Endothelial cell (in vitro differentiated cells): ENCODE measurements around the gene ELP4. TPM values are rescaled to one million over a fixed set of nuclear protein-coding genes. Genes with fewer than 3 reads are reported as not detected.
A peak's percentile ranks its signal among the peaks of the same experiment; 100 is the strongest.

ENCODE experiments used
- DNase-seq: peaks from one replicate; pipeline ENCODE4 v3.0.0; 2021; ENCODE audit warnings: low spot score
- H3K27ac Mint-ChIP-seq: one replicate; pipeline ENCODE4 v1.8.0; 2021; ENCODE audit warnings: mixed read lengths, inconsistent platforms; ENCODE audit not compliant: unreplicated experiment
- H3K27me3 Mint-ChIP-seq: one replicate; pipeline ENCODE4 v1.8.0; 2021; ENCODE audit warnings: mild to moderate bottlenecking, moderate library complexity, mixed read lengths, inconsistent platforms; ENCODE audit not compliant: unreplicated experiment
- H3K36me3 Mint-ChIP-seq: one replicate; pipeline ENCODE4 v1.8.0; 2021; ENCODE audit warnings: mild to moderate bottlenecking, low read depth, mixed read lengths, inconsistent platforms; ENCODE audit not compliant: unreplicated experiment
- H3K4me1 Mint-ChIP-seq: one replicate; pipeline ENCODE4 v1.8.0; 2021; ENCODE audit warnings: mild to moderate bottlenecking, mixed read lengths, inconsistent platforms; ENCODE audit not compliant: unreplicated experiment
- H3K4me3 Mint-ChIP-seq: one replicate; pipeline ENCODE4 v1.8.0; 2021; ENCODE audit warnings: mild to moderate bottlenecking, mixed read lengths, inconsistent platforms; ENCODE audit not compliant: unreplicated experiment
- H3K9me3 Mint-ChIP-seq: one replicate; pipeline ENCODE4 v1.8.0; 2021; ENCODE audit warnings: mixed read lengths, inconsistent platforms; ENCODE audit not compliant: unreplicated experiment
- total RNA-seq: library from RNA; stranded (reverse); fragmentation: NEBNext Ultra II Directional; extraction: Animal tissue kit (Norgen Biotek cat#: 25700); gene quantifications from one replicate; pipeline ENCODE4 v1.2.1, GENCODE V29; 2021; ENCODE audit not compliant: unreplicated experiment
- TF ChIP-seq, protein P1 (sequence below): fragments of 200-600 bp; sonication (generic); IDR thresholded peaks from one replicate; pipeline ENCODE4 v1.5.0; 2021; ENCODE audit warnings: antibody characterized with exemption; ENCODE audit not compliant: unreplicated experiment

ELP4 gene
- total RNA-seq, 1 donor from 2014 or later: 9.5 TPM

DNA sequence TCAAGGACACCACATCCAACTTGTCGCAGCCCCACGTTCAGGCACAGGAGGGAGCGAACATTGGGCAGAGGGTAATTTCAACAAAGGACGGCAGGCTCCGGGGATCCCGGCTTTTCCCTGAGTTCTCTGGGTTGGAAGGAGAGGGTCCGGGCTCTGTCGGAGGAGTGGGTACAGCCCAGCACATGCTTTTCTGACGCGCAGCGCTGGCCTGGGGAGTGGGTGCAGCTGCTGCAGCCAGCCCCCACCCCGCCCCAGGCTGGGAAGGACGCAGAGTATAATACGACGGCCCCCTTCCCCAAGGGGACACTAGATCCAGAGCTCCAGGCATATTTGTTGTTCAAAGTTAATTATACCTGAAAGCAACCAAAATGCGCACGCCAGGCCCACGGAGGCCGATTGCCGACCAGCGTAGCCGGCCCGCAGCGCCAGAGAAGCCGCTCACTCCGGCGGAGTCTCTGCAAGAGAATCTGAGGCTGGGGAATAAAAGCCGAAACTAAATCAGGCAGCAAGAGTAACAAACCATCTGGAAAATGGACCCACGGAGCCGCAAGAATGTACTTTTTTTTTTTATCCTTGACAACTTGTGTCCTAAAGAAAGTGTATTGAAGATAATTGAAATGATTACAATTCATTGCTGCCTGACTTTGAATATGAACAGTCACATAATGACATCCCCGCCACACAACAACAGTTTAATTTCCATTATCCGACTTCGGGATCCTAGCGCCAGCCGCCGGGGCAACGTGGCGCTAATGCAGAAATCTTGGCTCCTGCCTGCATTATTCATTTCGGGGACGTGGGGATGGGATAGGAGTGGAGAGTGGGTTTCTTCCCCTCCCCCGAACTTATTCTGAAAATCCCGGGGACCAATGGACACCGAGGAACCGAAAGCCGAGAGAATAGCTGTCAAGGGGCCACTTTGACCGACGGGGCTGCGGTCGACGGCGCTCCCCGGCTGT, 315.6 kb downstream of the ELP4 start:
- peaks cover 9% of the 10 kb centered on the region for H3K4me1 Mint-ChIP-seq
- DNase-seq: no peak
- peaks cover 3% of the 10 kb centered on the region for H3K36me3 Mint-ChIP-seq
- no peak overlapping the region for H3K27ac Mint-ChIP-seq
- no peak overlapping the region for H3K4me3 Mint-ChIP-seq
- peaks cover 38% of the 10 kb centered on the region for H3K27me3 Mint-ChIP-seq
- no peaks in the 10 kb centered on the region for H3K9me3 Mint-ChIP-seq
- TF ChIP-seq, protein P1, sequence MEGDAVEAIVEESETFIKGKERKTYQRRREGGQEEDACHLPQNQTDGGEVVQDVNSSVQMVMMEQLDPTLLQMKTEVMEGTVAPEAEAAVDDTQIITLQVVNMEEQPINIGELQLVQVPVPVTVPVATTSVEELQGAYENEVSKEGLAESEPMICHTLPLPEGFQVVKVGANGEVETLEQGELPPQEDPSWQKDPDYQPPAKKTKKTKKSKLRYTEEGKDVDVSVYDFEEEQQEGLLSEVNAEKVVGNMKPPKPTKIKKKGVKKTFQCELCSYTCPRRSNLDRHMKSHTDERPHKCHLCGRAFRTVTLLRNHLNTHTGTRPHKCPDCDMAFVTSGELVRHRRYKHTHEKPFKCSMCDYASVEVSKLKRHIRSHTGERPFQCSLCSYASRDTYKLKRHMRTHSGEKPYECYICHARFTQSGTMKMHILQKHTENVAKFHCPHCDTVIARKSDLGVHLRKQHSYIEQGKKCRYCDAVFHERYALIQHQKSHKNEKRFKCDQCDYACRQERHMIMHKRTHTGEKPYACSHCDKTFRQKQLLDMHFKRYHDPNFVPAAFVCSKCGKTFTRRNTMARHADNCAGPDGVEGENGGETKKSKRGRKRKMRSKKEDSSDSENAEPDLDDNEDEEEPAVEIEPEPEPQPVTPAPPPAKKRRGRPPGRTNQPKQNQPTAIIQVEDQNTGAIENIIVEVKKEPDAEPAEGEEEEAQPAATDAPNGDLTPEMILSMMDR: no peak

DNA sequence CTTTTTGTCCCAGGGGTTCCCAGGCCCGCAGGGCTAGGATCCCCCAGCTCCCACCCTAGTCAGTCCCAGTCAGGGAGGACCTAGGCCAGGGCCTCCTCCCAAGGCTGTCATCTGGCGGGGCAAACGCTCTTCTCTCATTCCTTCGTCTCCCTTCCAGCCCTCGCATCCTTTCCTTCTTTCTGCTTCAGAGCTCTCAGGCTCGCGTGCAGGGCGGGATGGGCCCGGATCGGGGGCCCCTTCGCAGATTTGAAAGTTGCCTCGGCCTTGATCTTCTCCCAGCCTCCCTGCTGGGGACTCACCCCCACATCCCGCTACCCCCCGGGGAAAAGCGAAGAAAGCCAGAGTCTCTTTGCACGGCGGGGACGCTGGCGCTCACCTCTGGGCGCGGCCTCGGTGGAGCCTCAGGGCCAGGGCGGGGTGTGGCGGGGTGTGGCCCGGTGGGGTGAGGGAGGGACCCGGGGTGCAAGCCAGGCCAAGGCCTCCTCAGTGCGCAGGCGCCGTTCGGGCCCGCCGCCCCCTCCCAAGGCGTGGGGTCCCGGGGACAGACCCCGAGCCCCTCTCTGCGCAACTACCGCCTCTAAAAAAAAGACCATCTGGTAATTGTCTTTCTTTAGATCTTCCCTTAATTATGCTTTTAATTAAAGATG, 316.4 kb downstream of the ELP4 start:
- Mint-ChIP-seq H3K9me3 (no peaks in the 10 kb centered on the region), H3K4me1 (peaks cover 9% of the 10 kb centered on the region), H3K27me3 (peaks cover 37% of the 10 kb centered on the region), H3K36me3 (peaks cover 3% of the 10 kb centered on the region), H3K4me3 (no peak overlapping the region), H3K27ac (no peak overlapping the region)
- DNase-seq: no peak
- TF ChIP-seq, protein P1: no peak

DNA sequence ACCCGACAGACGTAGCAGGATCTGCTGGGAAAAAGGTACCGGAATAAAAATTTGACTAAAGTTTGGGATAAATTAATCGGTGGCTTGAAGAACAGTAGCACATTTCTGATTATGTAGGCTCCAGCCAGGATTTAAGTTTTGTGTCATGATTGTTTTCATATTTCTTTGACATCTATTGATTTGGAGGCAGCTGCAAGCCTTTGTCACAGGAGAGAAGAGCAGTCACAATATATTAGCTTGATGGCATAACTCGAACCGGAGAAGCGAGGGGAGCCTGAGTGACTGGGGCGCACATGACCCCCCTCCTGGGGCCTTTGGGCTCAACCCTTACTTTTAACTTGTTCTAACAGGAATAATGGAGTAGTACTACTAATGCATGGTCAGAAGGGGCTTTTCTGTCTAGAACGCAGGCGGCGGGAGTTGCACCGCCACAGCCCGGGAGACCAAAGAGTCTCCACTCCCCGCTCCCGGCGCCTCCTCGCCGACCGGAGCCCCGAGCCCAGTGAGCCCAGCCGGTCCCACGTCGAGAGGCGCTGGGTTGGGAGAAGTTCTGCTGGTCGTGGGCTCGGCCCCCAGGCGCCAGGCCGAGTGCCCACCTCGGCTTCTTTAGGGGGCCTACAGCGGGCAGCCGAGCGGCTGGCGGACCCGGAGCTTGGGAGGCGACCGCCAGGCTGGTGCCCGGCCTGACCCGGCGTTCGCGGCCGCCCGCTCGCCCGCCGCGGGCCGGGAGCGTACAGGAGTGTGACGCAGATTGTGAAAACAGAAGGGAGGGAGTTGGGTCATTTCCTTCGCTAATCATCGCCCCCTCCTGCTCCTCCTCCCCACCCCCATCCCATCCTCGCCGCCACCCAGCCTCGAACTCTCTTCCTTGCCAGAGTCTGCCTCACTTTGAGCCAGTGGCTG, 317.2 kb downstream of the ELP4 start:
- DNase-seq: peak; percentile 24
- H3K36me3 Mint-ChIP-seq: peaks cover 3% of the 10 kb centered on the region
- H3K27me3 Mint-ChIP-seq: peaks cover 30% of the 10 kb centered on the region
- H3K4me3 Mint-ChIP-seq: peak overlapping the region; percentile 12
- no peak overlapping the region for H3K27ac Mint-ChIP-seq
- H3K9me3 Mint-ChIP-seq: no peaks in the 10 kb centered on the region
- H3K4me1 Mint-ChIP-seq: peaks cover 9% of the 10 kb centered on the region
- TF ChIP-seq, protein P1: no peak

DNA sequence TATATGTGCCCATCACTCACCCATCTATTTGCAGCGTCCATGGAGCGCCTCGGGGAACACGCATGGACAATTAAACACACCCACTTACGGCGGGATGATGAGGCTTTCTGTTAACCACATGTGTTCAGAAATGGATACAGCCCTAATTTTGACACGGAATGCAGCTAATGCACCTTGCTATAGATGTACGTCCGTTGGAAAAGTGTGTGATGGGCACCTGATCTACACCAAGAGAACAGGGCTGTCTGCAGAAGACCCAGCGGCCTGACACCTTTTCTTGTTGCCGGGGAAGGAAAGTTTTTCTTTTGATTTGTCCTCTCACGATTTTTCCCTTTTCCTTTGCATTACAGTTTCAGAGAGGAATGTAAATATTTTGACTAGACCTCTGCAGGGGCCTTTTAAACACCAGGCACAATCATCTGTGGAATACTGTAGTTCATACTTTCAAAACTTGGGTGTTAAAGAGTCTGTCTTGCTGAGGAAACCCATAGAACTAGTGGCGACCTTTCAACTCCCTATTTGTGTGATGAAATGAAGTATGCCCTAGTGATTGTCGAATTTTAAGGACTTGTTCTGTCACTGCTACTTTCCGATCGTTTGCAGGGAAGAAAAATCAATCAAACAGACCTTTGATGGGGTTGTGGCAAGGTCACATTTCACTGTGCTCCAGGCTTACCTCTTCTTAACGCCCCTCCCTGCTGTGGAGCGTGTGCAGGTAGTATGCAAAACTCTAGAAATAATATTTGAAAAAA, 318.1 kb downstream of the ELP4 start:
- Mint-ChIP-seq H3K36me3 (peaks cover 3% of the 10 kb centered on the region), H3K27ac (no peak overlapping the region), H3K9me3 (no peaks in the 10 kb centered on the region), H3K27me3 (peaks cover 26% of the 10 kb centered on the region), H3K4me1 (peaks cover 9% of the 10 kb centered on the region), H3K4me3 (peak overlapping the region; percentile 12)
- TF ChIP-seq, protein P1: no peak
- no peak for DNase-seq
